GM12865 (cell line): ENCODE data around the gene SETD1A.

Experiments
- DNase-seq: peaks from one replicate; pipeline ENCODE4 v3.0.0; 2010; ENCODE audit warnings: low read depth
- H3K4me3 ChIP-seq: 2 replicates; pipeline ENCODE4 v1.5.1; 2011; ENCODE audit warnings: mild to moderate bottlenecking, low read depth, low read length, control low read depth
- TF ChIP-seq, protein P1 (sequence below): IDR thresholded peaks from 2 replicates; pipeline ENCODE4 v1.5.1; 2011; ENCODE audit warnings: low read length, control low read depth, low read depth, inconsistent platforms; ENCODE audit not compliant: insufficient read depth; ENCODE audit errors: missing control alignments

Gene SETD1A

DNA sequence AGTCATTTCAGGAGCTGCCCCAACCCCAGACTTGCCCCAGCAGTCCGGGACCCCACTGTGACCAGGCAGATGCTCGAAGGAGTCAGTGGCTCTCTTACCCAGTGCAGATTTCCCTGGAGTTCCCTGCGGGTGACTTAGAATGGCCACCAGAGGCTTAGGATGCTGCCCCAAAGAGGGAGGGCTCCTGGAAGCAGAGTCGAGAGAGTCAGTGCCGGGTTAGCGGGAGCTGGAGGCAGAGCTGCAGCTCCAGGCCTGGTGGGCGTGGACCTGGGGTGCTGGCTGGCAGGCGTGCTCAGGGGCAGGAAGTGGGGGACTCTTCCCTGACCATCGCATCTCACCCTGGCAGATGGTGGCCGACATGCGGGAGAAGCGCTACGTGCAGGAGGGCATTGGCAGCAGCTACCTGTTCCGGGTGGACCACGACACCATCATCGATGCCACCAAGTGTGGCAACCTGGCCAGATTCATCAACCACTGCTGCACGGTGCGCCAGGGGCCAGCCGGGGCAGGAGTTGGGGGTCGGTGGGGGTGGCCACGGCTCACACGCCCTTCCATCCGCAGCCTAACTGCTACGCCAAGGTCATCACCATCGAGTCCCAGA, 25.8 kb downstream of the SETD1A start:
- no peak overlapping the region for H3K4me3 ChIP-seq
- DNase-seq, result no peak
- TF ChIP-seq, protein P1, sequence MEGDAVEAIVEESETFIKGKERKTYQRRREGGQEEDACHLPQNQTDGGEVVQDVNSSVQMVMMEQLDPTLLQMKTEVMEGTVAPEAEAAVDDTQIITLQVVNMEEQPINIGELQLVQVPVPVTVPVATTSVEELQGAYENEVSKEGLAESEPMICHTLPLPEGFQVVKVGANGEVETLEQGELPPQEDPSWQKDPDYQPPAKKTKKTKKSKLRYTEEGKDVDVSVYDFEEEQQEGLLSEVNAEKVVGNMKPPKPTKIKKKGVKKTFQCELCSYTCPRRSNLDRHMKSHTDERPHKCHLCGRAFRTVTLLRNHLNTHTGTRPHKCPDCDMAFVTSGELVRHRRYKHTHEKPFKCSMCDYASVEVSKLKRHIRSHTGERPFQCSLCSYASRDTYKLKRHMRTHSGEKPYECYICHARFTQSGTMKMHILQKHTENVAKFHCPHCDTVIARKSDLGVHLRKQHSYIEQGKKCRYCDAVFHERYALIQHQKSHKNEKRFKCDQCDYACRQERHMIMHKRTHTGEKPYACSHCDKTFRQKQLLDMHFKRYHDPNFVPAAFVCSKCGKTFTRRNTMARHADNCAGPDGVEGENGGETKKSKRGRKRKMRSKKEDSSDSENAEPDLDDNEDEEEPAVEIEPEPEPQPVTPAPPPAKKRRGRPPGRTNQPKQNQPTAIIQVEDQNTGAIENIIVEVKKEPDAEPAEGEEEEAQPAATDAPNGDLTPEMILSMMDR, result no peak

GRCh38 chr16:30983898-30984610, 26.5 kb downstream of the SETD1A start:
- DNase-seq, result no peak
- TF ChIP-seq, protein P1, result no peak
- H3K4me3 ChIP-seq, result no peak overlapping the region

DNA sequence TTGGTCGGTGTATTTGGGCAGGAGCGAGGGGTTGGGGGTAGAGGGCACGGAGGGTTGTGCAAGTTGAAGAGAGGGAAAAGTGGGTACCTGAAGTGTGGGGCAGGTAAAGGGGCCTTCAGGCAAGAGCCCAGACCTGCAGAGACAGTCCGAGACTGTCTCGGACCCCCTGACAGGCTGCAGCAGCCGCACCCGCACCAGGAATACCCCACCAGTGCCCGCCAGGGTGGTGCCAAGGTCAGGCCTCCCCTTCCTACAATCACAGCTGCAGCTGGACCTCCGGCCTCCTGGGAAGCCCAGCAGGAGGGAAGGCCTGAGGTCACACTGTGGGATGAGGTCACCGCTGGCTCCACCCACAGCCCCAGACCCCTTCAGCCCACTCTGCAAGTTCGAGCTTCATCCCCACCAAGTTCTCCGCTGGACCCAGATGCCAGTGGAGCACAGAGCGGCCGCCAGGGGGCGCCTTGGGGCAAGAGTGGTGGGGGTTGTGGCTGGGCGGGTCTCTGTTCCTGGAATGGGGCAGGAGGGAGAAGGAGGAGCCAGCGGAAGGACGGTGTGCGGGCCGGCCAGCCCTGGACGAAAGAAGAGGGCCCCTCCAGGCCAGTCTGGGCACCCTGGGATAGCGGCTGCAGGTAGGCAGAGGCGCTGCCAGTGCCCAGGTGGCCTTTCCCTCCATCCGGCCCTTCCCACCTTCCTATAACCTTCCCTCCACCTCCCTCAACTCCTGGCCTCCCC, 27.3 kb downstream of the SETD1A start, which contains the start of gene HSD3B7:
HSD3B7 (plus strand) TSS at position 539 of the 732 bp plus-strand sequence. CDS start 452 bp downstream, outside the sequence.
- TF ChIP-seq, protein P1, result peak; percentile 90
- DNase-seq, result peak; percentile 79
- H3K4me3 ChIP-seq, result no peak within 1 kb of the TSS

DNA sequence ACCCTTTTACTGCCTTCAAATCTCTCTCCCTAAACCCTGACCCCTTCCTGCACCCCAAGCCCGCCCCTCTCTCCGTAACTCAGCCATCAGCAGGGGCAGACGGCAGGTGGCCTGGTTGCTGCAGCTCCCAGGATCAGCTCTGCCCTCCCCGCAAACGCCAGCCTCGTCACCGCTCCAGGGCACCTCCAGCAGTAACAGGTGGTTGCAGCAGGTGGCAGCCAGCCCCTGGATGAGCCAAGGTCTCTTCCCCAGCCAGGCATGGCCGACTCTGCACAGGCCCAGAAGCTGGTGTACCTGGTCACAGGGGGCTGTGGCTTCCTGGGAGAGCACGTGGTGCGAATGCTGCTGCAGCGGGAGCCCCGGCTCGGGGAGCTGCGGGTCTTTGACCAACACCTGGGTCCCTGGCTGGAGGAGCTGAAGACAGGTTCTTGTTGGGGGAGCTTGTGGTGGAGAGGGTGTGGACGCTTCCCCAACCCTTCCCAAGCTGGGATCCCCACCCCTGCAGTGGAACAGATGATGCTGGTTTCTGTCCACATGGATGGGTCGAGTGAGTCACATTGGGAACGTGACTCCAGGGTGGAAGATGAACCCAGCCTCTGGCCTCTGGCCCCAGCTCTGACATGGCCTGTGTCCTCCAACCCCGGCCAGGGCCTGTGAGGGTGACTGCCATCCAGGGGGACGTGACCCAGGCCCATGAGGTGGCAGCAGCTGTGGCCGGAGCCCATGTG, 28.0 kb downstream of the SETD1A start:
- H3K4me3 ChIP-seq, result no peak overlapping the region
- TF ChIP-seq, protein P1, result no peak
- no peak for DNase-seq

- DNase-seq, result no peak
- H3K4me3 ChIP-seq, result no peak overlapping the region
- TF ChIP-seq, protein P1, result no peak
Measured at GRCh38 chr16:30986129-30986991, 28.8 kb downstream of the SETD1A start.
